DMS 273 (cell line): ENCODE data around the gene SPACA9.

ENCODE experiments used
- DNase-seq: peaks from one replicate; lab custom pipeline; 2025; ENCODE audit not compliant: unreplicated experiment; lab: John Stamatoyannopoulos, UW

SPACA9 gene

GRCh38 chr9:132878695-132879456 lies at the start of gene SPACA9:
Gene SPACA9, plus strand, starts transcription at chr9:132878898. Its CDS starts 5,050 bp downstream, at chr9:132883948.
- peak; percentile 65 for DNase-seq

- DNase-seq: no peak
Measured at GRCh38 chr9:132832171-132832881, 46.4 kb upstream of the SPACA9 start.

- DNase-seq: peak; percentile 45
Measured at GRCh38 chr9:132833550-132834121, 45.1 kb upstream of the SPACA9 start.

GRCh38 chr9:132834343-132834742 lies 44.4 kb upstream of the SPACA9 start:
- no peak for DNase-seq

GRCh38 chr9:132837501-132838286 lies 41.0 kb upstream of the SPACA9 start:
- no peak for DNase-seq

GRCh38 chr9:132838291-132838690 lies 40.4 kb upstream of the SPACA9 start:
- no peak for DNase-seq

- DNase-seq: no peak
Measured at GRCh38 chr9:132840980-132841379, 37.7 kb upstream of the SPACA9 start.

GRCh38 chr9:132842124-132843044 lies 36.3 kb upstream of the SPACA9 start:
- DNase-seq: no peak

- DNase-seq: no peak
Measured at GRCh38 chr9:132846109-132846917, 32.4 kb upstream of the SPACA9 start.

- no peak for DNase-seq
Measured at GRCh38 chr9:132846918-132847515, 31.7 kb upstream of the SPACA9 start.

GRCh38 chr9:132849185-132849706 lies 29.5 kb upstream of the SPACA9 start:
- no peak for DNase-seq

GRCh38 chr9:132853482-132853881 lies 25.2 kb upstream of the SPACA9 start:
- DNase-seq: no peak

- DNase-seq: no peak
Measured at GRCh38 chr9:132854832-132855231, 23.9 kb upstream of the SPACA9 start.

GRCh38 chr9:132855904-132856303 lies 22.8 kb upstream of the SPACA9 start:
- DNase-seq: no peak

GRCh38 chr9:132857031-132857430 lies 21.7 kb upstream of the SPACA9 start:
- DNase-seq: peak; percentile 14

- DNase-seq: peak; percentile 17
Measured at GRCh38 chr9:132857616-132858342, 20.9 kb upstream of the SPACA9 start.

GRCh38 chr9:132858751-132859150 lies 19.9 kb upstream of the SPACA9 start:
- no peak for DNase-seq

- DNase-seq: no peak
Measured at GRCh38 chr9:132861666-132862065, 17.0 kb upstream of the SPACA9 start.
